Left lobe of liver (tissue), 2 donors: ENCODE measurements around the gene AMFR. TPM values are rescaled to one million over a fixed set of nuclear protein-coding genes. Genes with fewer than 3 reads are reported as not detected.

Experiments
- ATAC-seq: fragments of 200-7000 bp; cut with Tn5 transposase; one replicate; pipeline ENCODE4 v1.9.1; 2020; ENCODE audit warnings: mild to moderate bottlenecking, moderate library complexity
- DNase-seq: peaks from one replicate; pipeline ENCODE4 v3.0.0-alpha.2; 2020; ENCODE audit warnings: low spot score
- total RNA-seq: library from RNA; stranded (reverse); gene quantifications from one replicate; pipeline ENCODE4 v1.2.1, GENCODE V29; 2021
- donor health status: DM: no; HTN: no; CAD: no; lungs with moderate emphysema.
- donor health status: DM: no; HTN: yes; CAD: no.

The AMFR gene
- total RNA-seq, 1 donor from 2014 or later, result 159 TPM

DNA sequence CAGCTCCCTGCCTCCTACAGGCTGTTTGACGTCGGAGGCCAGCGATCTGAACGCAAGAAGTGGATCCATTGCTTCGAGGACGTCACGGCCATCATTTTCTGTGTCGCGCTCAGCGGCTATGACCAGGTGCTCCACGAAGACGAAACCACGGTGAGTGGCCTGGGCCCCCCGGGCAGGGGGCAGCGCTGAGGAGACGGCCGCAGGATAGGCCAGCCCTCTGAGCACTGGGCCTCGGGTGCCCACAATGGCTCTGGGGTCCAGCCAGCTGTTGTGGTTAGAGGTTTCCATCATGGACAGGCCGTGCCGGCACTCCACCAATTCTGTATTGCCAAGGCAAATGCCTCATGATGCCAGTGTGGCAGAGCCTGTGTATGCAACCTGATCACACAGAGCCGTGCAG is 88.6 kb downstream of the AMFR start:
- ATAC-seq (no peak), DNase-seq (no peak)

DNA sequence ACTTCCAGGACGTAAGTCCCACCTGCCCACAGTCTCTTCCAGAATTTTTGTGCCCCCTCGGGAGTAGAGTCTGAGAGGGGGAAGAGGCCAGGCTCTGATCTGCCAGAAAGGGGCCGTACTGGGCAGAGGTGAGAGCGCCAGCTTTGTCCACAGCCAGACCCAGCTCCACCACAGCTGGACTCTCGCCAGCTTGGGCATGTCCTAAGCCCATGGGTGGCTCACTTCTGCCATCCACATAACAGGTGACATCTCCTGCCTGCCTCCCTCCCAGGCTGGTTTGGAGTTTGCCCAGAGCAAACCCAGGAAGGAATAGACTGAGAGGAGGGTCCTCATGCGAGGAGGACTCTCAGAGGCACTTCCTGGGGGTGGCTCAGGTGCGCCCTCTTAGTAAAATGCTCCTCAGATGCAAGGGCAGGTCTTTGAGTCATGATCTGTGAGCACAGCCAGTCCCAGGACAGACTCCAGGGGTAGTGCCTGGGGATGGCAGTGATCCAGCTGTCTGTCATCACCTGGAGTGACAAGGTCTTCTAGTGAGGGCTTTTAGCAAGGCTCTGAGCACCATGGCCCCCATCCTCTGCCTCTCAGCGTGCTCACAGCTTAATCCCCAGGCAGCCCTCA is 89.2 kb downstream of the AMFR start:
- peak; percentile 66 for ATAC-seq
- DNase-seq, result peak; percentile 81

DNA sequence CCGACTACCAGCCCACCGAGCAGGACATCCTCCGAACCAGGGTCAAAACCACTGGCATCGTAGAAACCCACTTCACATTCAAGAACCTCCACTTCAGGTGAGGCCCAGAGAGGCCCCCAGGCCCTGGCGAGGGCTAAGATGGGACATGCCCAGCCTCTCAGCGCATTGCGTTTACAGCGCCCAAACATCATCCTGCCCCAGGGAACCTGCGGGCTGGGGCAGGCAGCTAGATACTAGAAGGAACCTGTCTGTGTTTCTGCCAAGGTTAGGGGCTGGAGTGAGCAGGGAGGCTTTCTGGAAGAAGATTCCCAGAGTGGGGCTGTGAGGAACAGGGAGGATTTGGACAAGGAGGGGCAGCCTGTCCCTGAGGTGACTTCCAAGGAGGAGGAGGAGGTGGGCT is 90.6 kb downstream of the AMFR start:
- no peak for ATAC-seq
- DNase-seq, result no peak

DNA sequence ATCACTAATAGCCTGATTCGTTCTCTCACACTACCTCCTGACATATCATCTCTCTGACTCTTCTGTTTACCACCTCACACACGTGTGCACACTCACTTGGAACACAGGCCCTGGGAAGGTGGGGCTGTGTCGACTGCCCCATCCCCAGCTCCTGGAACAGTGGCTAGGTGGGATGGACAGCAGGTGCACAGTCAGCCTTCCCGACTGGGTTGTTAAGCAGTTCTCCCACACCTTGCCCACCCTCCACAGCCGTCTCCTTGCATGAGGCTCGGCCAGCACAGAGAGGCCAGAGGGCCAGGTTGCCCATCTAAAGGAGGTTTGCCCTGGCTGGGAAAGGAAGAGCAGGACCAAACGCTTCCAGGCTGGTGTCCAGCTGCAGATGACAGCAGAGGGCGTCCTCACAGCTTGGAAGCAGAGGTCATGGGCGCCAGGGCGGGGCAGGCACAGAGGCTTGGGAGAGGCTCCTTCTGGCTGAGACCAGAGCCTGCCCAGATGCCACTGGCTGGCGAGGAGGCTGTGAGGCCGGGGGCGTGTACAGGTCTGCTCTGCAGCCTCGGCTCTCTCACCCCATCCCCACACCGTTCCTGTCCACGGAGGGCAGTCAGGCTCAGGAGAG is 92.8 kb downstream of the AMFR start:
- ATAC-seq, result peak; percentile 72
- peak; percentile 82 for DNase-seq

DNA sequence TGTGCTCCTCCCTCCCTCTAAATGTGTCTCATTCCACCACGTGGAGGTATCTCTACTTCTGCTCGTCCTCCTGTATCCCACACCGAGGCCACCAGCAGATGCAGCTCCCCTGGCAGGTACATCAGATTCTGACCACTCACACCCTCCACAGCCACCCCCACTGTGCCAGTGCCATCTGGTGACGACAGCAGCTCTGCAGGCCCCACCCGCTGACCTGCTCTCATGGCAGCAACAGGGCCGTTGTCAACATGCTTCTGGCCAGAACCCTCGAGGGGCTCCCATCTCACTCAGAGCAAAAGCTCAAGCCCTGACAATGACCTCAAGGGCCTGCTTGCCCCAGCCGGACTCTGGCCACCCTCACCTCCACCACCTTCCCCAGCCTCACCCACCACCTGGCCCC is 93.4 kb downstream of the AMFR start:
- DNase-seq, result no peak
- no peak for ATAC-seq

DNA sequence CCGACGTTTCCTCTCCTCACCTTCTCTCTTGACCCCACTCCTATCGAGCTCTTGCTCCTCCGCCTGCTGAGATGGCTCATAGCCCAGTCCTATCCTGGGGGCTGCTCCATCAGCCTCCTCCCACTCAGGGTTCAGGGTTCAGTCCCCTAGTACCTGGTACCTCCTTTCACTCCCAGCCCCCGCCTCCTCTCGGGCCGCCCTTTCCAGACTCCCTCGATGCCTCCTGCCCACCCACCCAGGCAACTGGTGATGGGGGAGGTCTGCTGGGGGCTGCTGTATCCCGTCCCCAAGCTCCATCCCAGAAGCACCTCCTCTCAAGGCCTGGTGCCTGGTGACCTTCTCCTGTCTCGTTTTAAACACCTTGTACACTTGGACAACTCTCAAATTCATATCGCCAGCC is 93.9 kb downstream of the AMFR start:
- ATAC-seq, result no peak
- DNase-seq, result no peak

DNA sequence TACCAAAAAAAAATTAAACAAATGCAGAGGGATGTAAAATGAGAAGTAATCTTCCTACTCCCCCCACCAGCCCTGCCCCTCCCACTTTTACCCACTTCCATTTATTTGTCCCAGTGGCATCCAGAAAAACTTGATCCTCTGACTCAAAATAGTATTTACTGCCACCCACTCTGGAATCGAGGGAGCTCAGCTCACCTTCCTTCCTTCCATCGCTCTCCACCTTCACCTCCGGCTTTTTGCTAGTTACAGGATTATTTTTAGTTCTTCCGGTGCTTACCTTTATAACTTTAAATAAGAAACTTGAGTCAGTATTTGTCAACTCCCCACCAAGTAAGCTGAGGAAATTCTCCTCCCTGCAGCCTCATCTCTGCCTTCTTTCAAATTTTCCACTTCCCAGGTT is 94.9 kb downstream of the AMFR start:
- ATAC-seq (no peak), DNase-seq (no peak)

DNA sequence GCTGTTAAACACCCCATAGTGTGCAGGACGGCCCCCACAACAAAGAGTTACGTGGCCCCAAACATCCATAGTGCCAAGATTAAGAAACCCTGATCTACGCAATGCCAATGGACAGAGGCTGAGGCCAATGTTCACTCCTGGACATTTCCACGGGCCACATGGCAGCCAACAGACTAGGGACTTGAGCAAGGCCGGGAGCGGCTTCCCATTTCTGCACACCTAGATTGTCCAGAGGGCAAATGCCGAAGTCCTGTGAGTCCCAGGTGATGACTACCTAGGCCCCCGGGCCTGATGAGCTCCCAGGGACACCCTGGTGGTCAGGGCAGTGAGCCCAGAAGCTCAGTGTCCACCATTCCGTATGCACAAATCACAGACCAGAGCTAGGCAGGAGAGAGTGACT is 95.5 kb downstream of the AMFR start:
- peak; percentile 74 for ATAC-seq
- peak; percentile 92 for DNase-seq

DNA sequence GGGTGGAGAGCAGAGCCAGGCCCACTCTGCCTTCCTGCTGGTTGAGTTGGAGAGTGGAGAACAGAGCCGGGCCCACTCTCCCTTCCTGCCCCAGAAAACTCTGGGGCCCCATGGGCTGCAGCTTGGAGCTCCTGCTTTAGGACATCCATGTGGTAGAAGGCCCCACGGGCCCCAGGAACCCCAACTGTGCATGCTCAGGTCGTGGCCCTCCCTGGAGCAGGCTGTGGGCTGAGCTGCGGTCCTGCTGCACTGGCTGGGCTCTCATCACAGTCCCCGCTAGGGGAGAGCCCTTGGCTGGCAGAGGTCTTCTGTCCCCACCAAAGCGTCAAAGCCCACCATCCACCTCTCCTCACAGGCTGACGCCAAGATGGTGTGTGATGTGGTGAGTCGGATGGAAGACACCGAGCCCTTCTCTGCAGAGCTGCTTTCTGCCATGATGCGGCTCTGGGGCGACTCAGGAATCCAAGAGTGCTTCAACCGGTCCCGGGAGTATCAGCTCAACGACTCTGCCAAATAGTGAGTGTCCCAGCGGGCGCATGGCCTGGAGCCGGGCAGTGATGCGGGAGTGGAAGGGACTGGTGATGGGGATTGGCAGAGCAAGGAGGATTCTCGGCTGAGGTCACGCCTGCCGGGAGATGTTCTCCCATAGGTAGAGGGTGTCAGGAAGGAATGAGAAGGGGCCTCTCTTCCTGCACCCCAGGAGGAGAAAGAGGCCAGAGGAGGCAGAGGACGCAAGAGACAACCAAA is 96.9 kb downstream of the AMFR start:
- no peak for DNase-seq
- ATAC-seq, result no peak

DNA sequence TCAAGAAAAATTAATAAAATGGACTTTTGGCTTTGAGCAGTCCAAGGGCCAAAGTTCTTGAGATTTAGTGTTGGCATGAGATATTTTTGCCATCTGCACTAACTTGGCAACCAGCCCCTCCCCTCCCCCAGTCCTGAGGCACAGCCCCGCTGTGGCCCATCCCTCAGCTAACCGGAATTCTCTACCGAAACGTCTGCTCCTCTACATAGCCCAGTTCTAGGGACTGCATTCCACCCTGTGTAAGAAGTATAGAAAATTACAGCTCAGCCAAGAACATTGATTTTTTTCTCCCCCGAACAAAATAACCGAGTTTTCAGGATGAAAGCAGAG is 97.5 kb downstream of the AMFR start:
- no peak for ATAC-seq

DNA sequence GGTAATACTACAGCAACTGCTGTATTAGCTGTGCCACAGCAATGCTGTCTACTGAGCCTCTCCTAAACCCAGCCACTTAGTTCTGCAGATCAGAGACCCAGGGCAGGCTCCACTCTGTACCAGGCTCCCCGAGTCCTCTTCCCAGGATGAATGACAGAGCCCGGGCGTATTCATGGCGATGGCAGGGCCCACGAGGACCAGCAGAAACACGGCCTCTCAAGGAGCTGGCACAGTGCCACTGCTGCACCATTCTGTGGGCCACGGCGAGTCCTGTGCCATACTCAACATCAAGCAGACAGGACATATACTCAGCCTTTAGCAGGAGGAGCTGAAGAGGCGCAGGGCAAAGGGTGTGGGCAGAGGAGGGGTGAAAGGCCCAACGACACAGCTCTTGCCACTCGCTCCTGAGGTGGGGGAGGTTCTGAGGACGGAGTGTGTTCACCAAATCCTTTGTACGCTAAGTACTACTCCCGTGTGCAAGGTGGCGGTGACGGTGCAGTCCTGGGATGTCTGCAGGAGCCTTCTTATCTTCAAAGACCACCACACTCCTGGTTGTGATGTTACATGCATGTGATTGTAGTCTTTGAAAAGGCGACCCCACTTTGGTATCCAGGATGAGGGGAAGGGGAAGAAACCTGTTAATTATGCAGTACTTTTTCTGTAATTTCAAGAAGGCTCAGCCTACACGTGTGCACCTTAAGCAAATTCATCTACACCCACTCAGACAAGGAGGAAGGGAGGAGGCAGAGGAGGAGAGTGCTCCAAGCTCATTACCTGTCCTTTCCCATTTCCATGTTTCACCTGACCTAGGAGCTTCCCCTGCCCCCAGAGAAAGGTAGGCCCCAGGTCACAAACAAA is 98.0 kb downstream of the AMFR start:
- ATAC-seq (no peak), DNase-seq (no peak)

More for the DNA sequence above, 97.5 kb downstream of the AMFR start:
- no peak for DNase-seq

DNA sequence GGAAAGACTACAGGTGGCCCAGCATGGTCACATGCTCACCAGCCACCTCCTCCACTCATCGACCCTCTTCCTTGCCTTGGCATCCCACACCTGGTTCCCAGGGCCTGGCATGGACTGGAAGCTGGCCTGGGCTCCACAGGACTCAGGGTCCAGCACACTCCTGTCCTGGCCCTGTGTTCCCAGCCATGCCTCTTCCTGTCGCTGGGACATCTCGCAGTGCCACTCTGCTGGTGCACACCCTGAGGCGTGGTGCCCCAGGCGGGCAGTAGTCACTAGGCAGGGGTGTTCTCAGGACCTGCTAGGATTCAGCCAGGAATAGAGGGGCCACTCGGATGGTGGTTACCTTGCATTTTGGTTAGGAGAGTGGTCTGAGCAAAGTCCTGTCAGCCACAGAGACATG is 99.4 kb downstream of the AMFR start:
- DNase-seq (no peak), ATAC-seq (no peak)

DNA sequence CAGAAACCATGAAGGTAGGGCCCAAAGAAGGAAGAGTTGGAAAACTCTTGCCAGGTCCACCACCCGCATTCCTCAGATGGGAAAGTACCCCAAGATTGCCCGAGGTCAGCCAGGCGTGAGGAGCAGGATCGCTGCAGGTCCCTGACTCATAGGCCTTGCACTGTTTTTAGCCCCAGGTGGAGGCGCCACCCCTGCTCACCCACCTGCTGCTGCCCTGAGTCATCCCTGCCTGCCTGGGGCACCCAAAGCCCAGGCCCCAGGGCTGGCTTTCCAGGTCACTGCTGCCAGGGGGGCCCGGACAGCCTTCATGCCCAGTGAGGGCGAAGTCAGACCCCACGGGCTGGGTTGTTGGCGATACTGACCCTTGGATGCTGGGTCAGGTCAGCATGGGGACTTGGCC is 100.9 kb downstream of the AMFR start:
- no peak for ATAC-seq
- no peak for DNase-seq

DNA sequence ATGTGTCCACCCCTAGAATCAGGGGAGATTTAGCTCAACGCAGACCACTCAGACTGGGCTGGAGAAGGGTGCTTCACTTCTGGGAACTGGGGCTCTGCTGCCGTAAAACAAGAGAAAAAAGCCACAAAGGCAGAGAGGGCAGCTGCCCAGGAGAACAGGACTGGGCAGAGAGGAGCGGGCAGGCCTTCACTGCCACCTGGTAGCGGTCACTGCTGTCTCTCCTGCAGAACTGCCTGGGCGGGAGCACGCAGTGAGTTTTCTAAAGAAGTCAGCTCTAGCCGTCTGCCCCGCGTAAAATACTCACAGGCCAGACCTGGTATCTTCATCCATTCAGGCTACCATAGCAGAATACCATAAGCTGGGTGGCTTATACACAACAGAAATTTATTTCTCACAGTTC is 103.8 kb downstream of the AMFR start:
- ATAC-seq, result no peak
- DNase-seq, result no peak

DNA sequence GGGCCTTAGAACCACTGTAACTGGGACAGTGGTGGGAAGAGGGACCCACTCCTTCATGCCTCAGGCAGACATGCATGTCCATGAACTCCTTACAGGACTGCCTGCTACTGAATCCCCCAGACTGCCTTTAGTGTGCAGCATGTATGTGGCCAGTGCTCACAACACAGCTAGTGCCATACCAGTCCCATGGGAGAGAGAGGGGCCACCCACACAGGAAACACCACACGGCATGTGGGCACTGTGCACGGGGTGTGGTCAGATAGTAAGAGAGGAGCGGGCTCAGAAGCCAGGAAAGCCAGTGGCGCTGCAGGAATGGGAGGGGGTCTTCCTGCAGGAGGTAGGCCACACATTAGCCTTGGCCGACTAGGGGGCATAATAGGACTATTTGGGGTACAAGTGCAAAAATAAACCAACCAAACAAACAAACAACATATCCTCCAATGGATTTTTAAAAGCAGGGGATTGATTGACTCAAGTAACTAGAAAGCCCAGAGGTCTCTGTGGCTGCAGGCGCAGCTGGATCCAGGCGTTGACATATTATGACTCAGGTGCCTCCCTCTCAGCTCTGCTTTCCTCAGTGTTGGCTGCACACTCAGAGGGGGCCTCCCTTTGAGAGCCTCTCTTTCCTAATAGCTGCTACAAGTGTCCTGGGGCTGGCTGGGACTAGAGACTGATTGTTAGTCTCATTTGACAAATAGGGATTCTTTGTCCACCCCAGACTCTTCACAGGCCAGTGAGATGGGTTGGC is 104.4 kb downstream of the AMFR start:
- DNase-seq, result no peak
- no peak for ATAC-seq

DNA sequence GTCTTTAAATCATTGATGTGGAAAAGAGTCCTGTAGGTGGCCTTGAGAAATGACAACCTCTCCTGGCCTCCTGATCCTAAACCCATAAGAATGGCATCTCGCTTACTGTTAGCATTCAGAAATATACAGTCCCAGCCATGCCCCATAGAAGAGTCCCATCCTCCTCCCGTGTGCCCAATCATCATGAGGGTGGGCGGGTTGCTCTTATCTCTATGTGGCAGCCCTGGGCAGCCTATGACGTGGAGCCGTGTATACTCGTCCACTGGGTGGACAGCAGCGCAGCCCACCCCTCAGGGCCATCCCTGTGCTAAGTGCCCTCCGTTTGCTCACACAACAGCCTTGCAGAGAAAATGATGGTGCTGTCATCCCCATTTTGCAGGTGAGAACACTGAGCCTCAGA is 105.3 kb downstream of the AMFR start:
- ATAC-seq, result no peak
- no peak for DNase-seq

DNA sequence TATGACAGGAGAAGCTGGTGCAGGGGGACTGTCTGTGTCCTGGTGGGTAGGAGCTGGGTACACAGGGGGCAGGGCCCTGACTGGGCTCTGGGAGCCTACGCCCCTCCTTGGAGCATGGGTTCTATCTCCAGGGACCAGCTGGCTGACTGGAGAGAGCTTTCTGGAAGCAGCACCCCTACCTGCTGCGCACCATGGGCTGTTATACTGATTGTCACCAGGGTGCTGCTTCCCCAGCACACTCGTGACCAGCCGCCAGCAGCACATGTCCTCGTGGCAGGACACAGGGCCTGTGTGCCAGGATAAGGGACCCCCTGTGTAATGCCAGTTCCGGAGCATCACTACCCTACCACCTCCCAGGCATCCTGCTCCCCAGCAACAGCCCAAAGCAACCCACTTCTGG is 106.0 kb downstream of the AMFR start:
- ATAC-seq, result no peak

DNA sequence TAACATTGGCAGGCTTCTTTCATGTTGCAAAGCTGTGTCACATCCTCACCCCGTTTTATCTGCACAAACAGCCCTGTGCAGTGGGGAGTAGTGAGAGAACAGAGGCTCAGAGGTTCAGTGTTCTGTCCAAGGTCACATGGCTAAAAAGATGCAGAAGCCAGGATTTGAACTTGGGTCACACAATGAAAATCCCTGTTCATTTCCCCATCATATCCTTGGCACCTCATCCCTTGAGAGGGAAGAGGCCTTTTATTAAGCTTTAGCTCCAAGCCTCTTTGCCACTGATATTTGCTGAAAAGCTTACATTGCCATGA is 106.6 kb downstream of the AMFR start:
- ATAC-seq (no peak), DNase-seq (no peak)

More for the DNA sequence above, 106.0 kb downstream of the AMFR start:
- no peak for DNase-seq

DNA sequence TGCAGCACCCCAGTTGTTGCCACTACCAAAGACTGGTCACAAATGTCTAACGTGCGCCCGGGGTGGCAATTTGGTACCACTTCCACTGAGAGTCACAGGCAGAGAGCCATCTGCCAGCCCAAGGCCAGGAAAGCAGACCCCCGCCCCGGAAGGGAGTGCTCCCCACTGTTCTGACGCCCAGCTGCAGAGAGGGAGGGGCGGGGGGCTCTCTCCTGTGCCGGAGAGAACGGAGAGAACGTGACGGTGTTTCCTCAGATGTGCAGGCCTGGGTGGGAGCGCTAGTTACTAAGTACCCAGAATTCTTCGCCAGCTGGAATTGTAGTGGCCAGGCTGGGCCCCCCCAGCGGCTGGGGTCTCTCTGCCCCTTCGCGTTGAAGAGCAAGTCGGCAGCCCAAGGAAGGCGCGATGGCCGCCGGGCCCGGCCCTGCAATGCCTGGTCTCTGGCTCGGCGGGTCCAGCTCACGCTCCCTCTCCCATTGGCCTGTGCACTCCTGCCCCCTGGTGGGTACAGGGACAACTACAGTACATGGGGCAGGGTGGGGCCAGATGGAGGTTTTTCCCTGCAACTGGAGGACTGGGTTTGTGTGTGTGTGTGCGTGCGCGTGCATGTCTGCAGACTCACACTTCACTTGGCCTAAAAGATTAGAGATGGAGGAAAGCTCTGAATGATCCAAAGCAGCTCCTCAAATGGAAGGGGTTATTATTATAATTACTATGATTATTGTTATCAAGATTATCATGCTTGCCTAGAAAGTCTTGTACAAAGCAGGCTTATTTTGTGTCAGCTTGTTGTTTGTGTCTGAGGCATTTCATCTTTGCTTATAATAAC is 107.1 kb downstream of the AMFR start:
- DNase-seq (peak; percentile 86), ATAC-seq (peak; percentile 98)

DNA sequence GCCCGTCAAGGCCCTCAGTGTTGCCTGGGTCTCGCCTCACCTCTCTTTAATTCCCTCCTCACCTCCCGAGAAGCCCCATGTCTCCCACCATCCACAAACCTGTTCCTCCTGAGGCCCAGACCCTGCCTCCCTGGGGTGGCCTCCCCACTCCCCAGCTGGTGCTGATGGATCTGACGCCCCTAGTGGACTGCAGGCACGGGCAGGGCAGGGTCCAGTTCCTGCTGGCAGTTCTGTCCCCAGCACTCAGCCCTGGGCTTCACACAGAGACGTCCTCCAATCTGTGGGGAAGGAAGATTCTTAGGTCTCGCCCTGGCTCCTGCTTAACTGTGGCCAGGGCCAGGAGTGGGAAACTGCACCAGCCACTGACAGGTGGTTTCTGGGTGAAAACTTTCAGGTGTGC is 108.8 kb downstream of the AMFR start:
- DNase-seq (no peak), ATAC-seq (peak; percentile 29)
